GM12878 (cell line): Measurements from ENCODE around the gene ITGA3.

ENCODE experiments used
- CBFB ChIP-seq: IDR thresholded peaks from 2 replicates; pipeline ENCODE4 v1.6.1; 2016; ENCODE audit warnings: antibody characterized with exemption, low read depth
- CEBPB ChIP-seq, 2 experiments: fragments of 150-350 bp in 1 of 2; IDR thresholded peaks; 2 replicates each; pipeline ENCODE4 v1.6.1; 2012 to 2014; ENCODE audit warnings: low read depth in 2 of 2, low read length in 2 of 2, borderline replicate concordance in 1 of 2, inconsistent platforms in 1 of 2
- CTCF ChIP-seq, 3 experiments: IDR thresholded peaks in 2 of 3; conservative IDR thresholded peaks in 1 of 3; 2 replicates each; pipeline ENCODE4 v1.5.1; 2011; ENCODE audit warnings: low read depth in 3 of 3, low read length in 3 of 3, mild to moderate bottlenecking in 3 of 3, control low read depth in 2 of 3, moderate library complexity in 2 of 3, inconsistent platforms in 1 of 3, mixed read lengths in 1 of 3; ENCODE audit not compliant: control insufficient read depth in 2 of 3, insufficient read depth in 1 of 3; ENCODE audit errors: extremely low read depth in 1 of 3
- EZH2 ChIP-seq: IDR thresholded peaks from 2 replicates; pipeline ENCODE4 v1.6.1; 2012; ENCODE audit warnings: low read depth, mild to moderate bottlenecking, control low read depth, inconsistent platforms, low read length, borderline replicate concordance; ENCODE audit not compliant: control insufficient read depth
- HDAC2 ChIP-seq: fragments of 200-600 bp; sonication (generic); IDR thresholded peaks from 2 replicates; pipeline ENCODE4 v1.6.1; 2017
- HDGF ChIP-seq: fragments of 450-650 bp; IDR thresholded peaks from 2 replicates; pipeline ENCODE4 v1.6.1; 2016; ENCODE audit warnings: antibody characterized with exemption
- MXI1 ChIP-seq: fragments of 150-350 bp; IDR thresholded peaks from 2 replicates; pipeline ENCODE4 v1.6.1; 2011; ENCODE audit warnings: low read depth, mild to moderate bottlenecking, inconsistent platforms, low read length, improper control_type of control experiment
- PBX3 ChIP-seq: IDR thresholded peaks from 2 replicates; pipeline ENCODE4 v1.6.1; 2011; ENCODE audit warnings: mild to moderate bottlenecking, low read depth, low read length, moderate library complexity; ENCODE audit not compliant: insufficient replicate concordance
- POLR2A ChIP-seq: IDR thresholded peaks from 2 replicates; pipeline ENCODE4 v1.6.1; 2011; ENCODE audit warnings: low read depth, mild to moderate bottlenecking, low read length
- SIX5 ChIP-seq: IDR thresholded peaks from 2 replicates; pipeline ENCODE4 v1.6.1; 2011; ENCODE audit warnings: mild to moderate bottlenecking, low read depth, low read length, moderate library complexity; ENCODE audit not compliant: severe bottlenecking
- SUZ12 ChIP-seq: fragments of 200-600 bp; sonication (generic); IDR thresholded peaks from one replicate; pipeline ENCODE4 v1.6.1; 2018; ENCODE audit warnings: antibody characterized with exemption, mild to moderate bottlenecking; ENCODE audit not compliant: unreplicated experiment

GRCh38 chr17:50055055-50055425 lies 870 bp upstream of the ITGA3 start:
- TF ChIP-seq EZH2 (no peak), CTCF (IDR thresholded peaks at IDR 0.05 in 2 of 3, conservative IDR thresholded peaks at IDR 0.05 in 1 of 3; ENCODE audit: control insufficient read depth in 2 of 3, extremely low read depth in 1 of 3, insufficient read depth in 1 of 3, low read depth in 3 of 3, low read length in 3 of 3) (no peak), POLR2A (no peak), CBFB (no peak), SIX5 (no peak), MXI1 (no peak), HDAC2 (no peak), CEBPB (IDR thresholded peaks at IDR 0.05; ENCODE audit: borderline replicate concordance in 1 of 2, low read depth in 2 of 2, low read length in 2 of 2) (no peak), HDGF (no peak), SUZ12 (no peak), PBX3 (no peak)
